ENCODE results near the gene DDO. TPM values are rescaled to one million over a fixed set of nuclear protein-coding genes. Genes with fewer than 3 reads are reported as not detected.

The DDO gene
- total and polyA plus RNA-seq, 9 of the 15 experiments (the other 6 are each of a cell fraction or from before 2014, with no cell fraction given) = not detected

DNA sequence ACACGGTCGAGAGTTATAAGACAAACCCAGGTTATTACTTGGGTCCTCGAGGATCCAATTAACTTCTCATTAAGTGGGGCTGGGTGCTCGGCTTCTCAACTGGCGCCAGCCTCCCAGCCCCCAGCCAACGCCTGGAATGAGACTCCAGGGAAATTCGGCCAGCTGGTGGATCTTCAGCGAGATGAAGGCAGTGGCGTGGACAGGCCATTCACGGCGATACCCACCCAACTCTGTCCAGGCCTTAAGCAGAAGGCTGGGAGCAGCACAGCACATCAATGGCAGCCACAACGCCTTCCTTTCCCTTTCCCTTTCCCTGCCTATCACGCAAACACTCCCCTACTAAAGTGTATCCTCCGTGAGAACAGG lies 58.1 kb downstream of the DDO start:
- Histone ChIP-seq H3K9me1 (ENCODE audit: control insufficient read depth, insufficient read depth, low read length) (no peaks in the 10 kb centered on the region), H3K79me2 (ENCODE audit: control insufficient read depth, insufficient read depth, low read length) (no peaks in the 10 kb centered on the region), H3K4me1 (replicated peaks in 1 of 2; ENCODE audit: control insufficient read depth in 2 of 2, insufficient read depth in 2 of 2, low read length in 2 of 2) (no peaks in the 10 kb centered on the region; a peak in 2 of 5 replicates), H3K4me2 (ENCODE audit: insufficient read depth, low read length) (no peak overlapping the region), H3K9ac (ENCODE audit: insufficient read depth in 1 of 2, low read depth in 2 of 2, low read length in 2 of 2) (no peak overlapping the region), H3K27ac (ENCODE audit: extremely low read depth, low read depth, low read length) (no peak overlapping the region), H2AFZ (ENCODE audit: low read depth, low read length) (no peak overlapping the region), H3K36me3 (ENCODE audit: control insufficient read depth, insufficient read depth, low read length) (no peaks in the 10 kb centered on the region), H3K9me3 (replicated peaks; ENCODE audit: control insufficient read depth, insufficient read depth, low read depth, low read length) (no peaks in the 10 kb centered on the region), H3K27me3 (ENCODE audit: control insufficient read depth in 2 of 2, insufficient read depth in 2 of 2, low read length in 2 of 2) (peaks cover 26 to 27% of the 10 kb centered on the region in 2 experiments; a peak in 4 of 5 replicates), H3K4me3 (no peak overlapping the region), H4K20me1 (replicated peaks; ENCODE audit: control insufficient read depth, insufficient read depth, low read length) (no peaks in the 10 kb centered on the region)
- no TSS peak for BruUV-seq (replicated peaks)
- DNase-seq (ENCODE audit: extremely low read depth in 1 of 4, low spot score in 3 of 4) = no peak
- intact Hi-C loops (cut with micrococcal nuclease) = no loop called here
- no peak for ATAC-seq
- TF ChIP-seq ZNF507 (tag; conservative IDR thresholded peaks at IDR 0.05) = no peak
- no peak for TF ChIP-seq ZNF445 (CRISPR knock-in tag; IDR thresholded peaks at IDR 0.05; ENCODE audit: low read depth)
- no peak for TF ChIP-seq RHOXF2B (CRISPR knock-in tag; conservative IDR thresholded peaks at IDR 0.05)
- TF ChIP-seq ZBTB8A (IDR thresholded peaks at IDR 0.05; ENCODE audit: partially characterized antibody) = no peak
- FAIRE-seq = no peak
- ChIA-PET POLR2A (no interaction called here), CTCF (ENCODE audit: low intra/inter-chr PET ratio) (no interaction called here)
- WGBS (ENCODE audit: insufficient coverage, low coverage, missing lambda C conversion rate) = 1% methylated on average over 14 of the region's 14 CpGs
- in situ Hi-C loops (cut with MboI) = no loop called here

DNA sequence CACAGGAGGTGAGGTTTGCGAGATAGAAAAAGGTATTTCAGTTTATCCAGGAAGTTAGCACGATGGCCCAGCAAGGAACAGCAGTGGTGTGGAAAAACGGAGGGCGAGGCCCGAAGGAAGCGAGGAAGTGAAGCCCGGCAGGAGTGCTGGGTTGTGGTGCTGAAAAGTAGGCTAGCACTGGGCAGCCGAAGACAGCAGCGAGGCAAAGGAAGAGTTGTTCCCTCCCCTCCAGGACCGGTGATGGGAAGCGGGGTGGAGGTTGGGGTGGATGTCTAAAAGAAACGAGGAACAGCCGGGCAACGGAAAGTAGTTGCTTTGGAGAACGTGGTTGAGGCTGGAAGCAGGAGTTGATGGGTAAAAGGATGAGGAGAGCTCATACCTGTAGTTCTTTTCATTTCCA lies 58.6 kb downstream of the DDO start:
- H3K27me3 ChIP-seq (ENCODE audit: control insufficient read depth in 2 of 2, insufficient read depth in 2 of 2, low read length in 2 of 2) = peaks cover 26 to 27% of the 10 kb centered on the region in 2 experiments; a peak in 4 of 5 replicates
- H3K9me1 ChIP-seq (ENCODE audit: control insufficient read depth, insufficient read depth, low read length) = no peaks in the 10 kb centered on the region
- no peaks in the 10 kb centered on the region; a peak in 2 of 5 replicates for H3K4me1 ChIP-seq (replicated peaks in 1 of 2; ENCODE audit: control insufficient read depth in 2 of 2, insufficient read depth in 2 of 2, low read length in 2 of 2)
- H3K36me3 ChIP-seq (ENCODE audit: control insufficient read depth, insufficient read depth, low read length) = no peaks in the 10 kb centered on the region
- ChIA-PET POLR2A (interaction anchor here (1.4 kb wide), 1 partner anchor 10 kb away, joined by 3 read pairs; no protein-coding TSS in a partner anchor), CTCF (ENCODE audit: low intra/inter-chr PET ratio) (no interaction called here)
- no peak overlapping the region for H3K4me2 ChIP-seq (ENCODE audit: insufficient read depth, low read length)
- no peak overlapping the region for H3K4me3 ChIP-seq
- no peaks in the 10 kb centered on the region for H3K9me3 ChIP-seq (replicated peaks; ENCODE audit: control insufficient read depth, insufficient read depth, low read depth, low read length)
- no peaks in the 10 kb centered on the region for H4K20me1 ChIP-seq (replicated peaks; ENCODE audit: control insufficient read depth, insufficient read depth, low read length)
- intact Hi-C loops (cut with micrococcal nuclease) = no loop called here
- in situ Hi-C loops (cut with MboI) = no loop called here
- 2% methylated on average over 15 of the region's 15 CpGs for WGBS (ENCODE audit: insufficient coverage, low coverage, missing lambda C conversion rate)
- DNase-seq (ENCODE audit: extremely low read depth in 1 of 4, low spot score in 3 of 4) (no peak), ATAC-seq (no peak), FAIRE-seq (no peak)
- no peak overlapping the region for H2AFZ ChIP-seq (ENCODE audit: low read depth, low read length)
- H3K27ac ChIP-seq (ENCODE audit: extremely low read depth, low read depth, low read length) = no peak overlapping the region
- no TSS peak for BruUV-seq (replicated peaks)
- H3K9ac ChIP-seq (ENCODE audit: insufficient read depth in 1 of 2, low read depth in 2 of 2, low read length in 2 of 2) = no peak overlapping the region
- H3K79me2 ChIP-seq (ENCODE audit: control insufficient read depth, insufficient read depth, low read length) = no peaks in the 10 kb centered on the region
- TF ChIP-seq NFRKB (IDR thresholded peaks at IDR 0.05; ENCODE audit: low read depth) = no peak
- TF ChIP-seq REST (IDR thresholded peaks at IDR 0.05; ENCODE audit: borderline replicate concordance) = no peak
- TF ChIP-seq REST (CRISPR knock-in tag; IDR thresholded peaks at IDR 0.05; ENCODE audit: low read depth) = no peak
- TF ChIP-seq EP300 (IDR thresholded peaks at IDR 0.05; ENCODE audit: low read length) = no peak
- no peak for TF ChIP-seq SRSF9 (IDR thresholded peaks at IDR 0.05; ENCODE audit: borderline replicate concordance, low read depth, low read length)
- TF ChIP-seq SUPT5H (IDR thresholded peaks at IDR 0.05) = no peak
- no peak for TF ChIP-seq KAT2B (IDR thresholded peaks at IDR 0.05; ENCODE audit: low read depth, low read length)
